ENCODE measurements around the gene PRPF18. TPM values are rescaled to one million over a fixed set of nuclear protein-coding genes. Genes with fewer than 3 reads are reported as not detected.

PRPF18 gene
- total RNA-seq, 1 donor from 2014 or later, result 25.8 TPM

DNA sequence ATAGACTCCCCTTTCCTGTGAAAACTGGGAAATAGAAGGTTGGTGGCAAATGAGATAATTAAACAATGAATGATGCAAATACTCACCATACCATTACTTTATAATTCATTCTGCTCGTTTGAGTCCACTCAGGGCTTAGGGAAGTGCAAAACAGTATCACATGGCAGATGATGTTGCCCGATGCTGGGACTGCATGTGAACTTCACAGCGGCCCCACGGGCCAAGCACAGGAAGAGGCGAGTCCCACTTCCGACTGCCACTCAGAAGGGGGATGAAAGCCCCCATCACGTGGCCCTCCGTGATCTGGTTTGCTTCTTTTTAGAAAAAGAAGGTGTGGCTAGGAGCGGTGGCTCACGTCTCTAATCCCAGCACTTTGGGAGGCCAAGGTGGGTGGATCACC lies 71.5 kb downstream of the PRPF18 start:
- Histone ChIP-seq H3K36me3 (peaks cover 0 to 13% of the 10 kb centered on the region in 2 donors), H3K9me3 (no peaks in the 10 kb centered on the region), H3K27me3 (no peaks in the 10 kb centered on the region), H3K27ac (no peak overlapping the region), H3K4me1 (peaks cover 20% of the 10 kb centered on the region), H3K4me3 (no peak overlapping the region)
- intact Hi-C loops (cut with DNase I), result loop anchor here (1.0 to 10.0 kb wide), 2 partner anchors 119 to 297 kb away; no protein-coding TSS in a partner anchor
- no peak for DNase-seq (ENCODE audit: extremely low spot score in 2 of 2)
- TF ChIP-seq, protein P1, sequence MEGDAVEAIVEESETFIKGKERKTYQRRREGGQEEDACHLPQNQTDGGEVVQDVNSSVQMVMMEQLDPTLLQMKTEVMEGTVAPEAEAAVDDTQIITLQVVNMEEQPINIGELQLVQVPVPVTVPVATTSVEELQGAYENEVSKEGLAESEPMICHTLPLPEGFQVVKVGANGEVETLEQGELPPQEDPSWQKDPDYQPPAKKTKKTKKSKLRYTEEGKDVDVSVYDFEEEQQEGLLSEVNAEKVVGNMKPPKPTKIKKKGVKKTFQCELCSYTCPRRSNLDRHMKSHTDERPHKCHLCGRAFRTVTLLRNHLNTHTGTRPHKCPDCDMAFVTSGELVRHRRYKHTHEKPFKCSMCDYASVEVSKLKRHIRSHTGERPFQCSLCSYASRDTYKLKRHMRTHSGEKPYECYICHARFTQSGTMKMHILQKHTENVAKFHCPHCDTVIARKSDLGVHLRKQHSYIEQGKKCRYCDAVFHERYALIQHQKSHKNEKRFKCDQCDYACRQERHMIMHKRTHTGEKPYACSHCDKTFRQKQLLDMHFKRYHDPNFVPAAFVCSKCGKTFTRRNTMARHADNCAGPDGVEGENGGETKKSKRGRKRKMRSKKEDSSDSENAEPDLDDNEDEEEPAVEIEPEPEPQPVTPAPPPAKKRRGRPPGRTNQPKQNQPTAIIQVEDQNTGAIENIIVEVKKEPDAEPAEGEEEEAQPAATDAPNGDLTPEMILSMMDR (IDR thresholded peaks at IDR 0.05), result no peak
- TF ChIP-seq POLR2AphosphoS5 (IDR thresholded peaks at IDR 0.05; ENCODE audit: insufficient read depth in 1 of 2, low read depth in 1 of 2) (no peak), POLR2A (IDR thresholded peaks at IDR 0.05) (no peak)

DNA sequence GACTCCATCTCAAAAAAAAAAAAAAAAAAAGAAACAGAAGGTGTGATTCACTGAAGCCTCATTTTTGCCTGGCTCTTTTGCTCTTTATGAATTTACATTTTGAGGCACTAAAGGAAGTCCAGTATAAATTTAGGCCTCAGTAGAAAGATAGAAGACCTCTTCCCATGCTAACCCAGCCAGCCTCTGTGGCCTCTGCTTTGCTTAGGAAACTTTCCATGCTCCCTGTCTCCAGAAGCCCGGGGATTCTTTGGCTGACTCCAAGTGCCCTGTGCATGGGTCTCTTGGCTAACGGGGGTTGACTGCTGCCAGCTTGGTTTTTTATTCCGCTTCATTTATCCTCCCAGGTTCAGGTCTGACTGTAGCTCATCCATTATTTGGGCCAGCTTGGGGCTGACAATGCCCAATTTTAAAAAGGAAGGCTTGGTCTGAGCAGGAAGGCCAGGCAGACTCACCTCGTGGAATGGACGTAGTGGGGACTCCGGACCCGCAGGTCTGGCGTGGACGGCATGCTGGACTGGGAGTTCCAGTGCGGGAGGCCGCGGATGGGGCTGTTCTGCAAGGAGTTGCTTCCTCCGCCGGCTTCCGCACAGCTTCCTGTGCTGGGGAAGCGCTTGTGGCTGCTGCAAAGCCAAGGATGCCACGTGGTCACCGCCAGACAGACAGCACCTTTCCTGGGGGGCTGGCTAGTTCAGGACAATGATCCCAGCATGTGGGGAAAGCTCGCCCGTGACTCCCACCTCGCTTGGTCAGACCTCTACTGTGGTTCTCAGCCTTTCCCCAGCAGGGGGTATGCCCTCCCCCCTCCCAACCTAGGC lies 72.3 kb downstream of the PRPF18 start:
- TF ChIP-seq POLR2AphosphoS5 (IDR thresholded peaks at IDR 0.05; ENCODE audit: insufficient read depth in 1 of 2, low read depth in 1 of 2), result no peak
- TF ChIP-seq, protein P1 (IDR thresholded peaks at IDR 0.05), result no peak
- no peak for TF ChIP-seq POLR2A (IDR thresholded peaks at IDR 0.05)
- Histone ChIP-seq H3K36me3 (peaks cover 0 to 9% of the 10 kb centered on the region in 2 donors), H3K27ac (peak overlapping the region; percentile 36), H3K4me3 (no peak overlapping the region), H3K4me1 (peaks cover 20% of the 10 kb centered on the region), H3K9me3 (no peaks in the 10 kb centered on the region), H3K27me3 (no peaks in the 10 kb centered on the region)
- intact Hi-C loops (cut with DNase I), result loop anchor here (1.0 to 10.0 kb wide), 2 partner anchors 118 to 296 kb away; no protein-coding TSS in a partner anchor
- DNase-seq (ENCODE audit: extremely low spot score in 2 of 2), result no peak

DNA sequence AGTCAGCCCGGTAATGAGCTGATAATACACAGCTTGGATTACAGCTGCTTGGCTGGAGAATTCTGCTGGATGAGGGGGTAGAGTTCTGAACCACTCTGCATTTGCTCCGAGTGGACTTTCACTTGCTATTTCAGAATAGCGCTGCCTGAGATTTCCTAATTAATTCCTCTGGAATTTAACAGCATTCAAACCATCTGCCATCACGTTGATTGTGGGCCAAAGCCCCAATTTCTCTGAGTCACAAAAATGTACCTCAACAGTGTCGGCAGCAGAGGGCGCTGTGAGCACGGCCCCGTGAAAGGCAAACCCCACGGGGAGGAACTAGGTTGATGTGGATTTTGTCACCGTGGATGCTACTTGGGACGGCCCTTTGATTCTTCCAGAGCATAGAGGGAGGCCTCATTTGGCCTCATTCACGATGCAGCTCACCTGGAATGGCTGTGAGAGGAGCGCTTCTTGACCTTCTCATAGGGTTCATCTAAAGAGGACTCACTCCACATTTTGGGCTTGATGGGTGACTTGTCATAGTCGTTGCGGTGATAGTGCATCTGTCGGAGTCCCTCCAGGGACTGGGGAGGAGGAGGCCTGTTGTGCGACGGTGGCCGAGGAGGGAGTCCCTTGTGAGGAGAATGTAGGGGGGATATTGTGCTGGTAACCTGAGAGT lies 73.3 kb downstream of the PRPF18 start:
- intact Hi-C loops (cut with DNase I), result loop anchor here (10.0 kb wide), 1 partner anchor 295 kb away; no protein-coding TSS in a partner anchor
- no peak for TF ChIP-seq POLR2A (IDR thresholded peaks at IDR 0.05)
- TF ChIP-seq POLR2AphosphoS5 (IDR thresholded peaks at IDR 0.05; ENCODE audit: insufficient read depth in 1 of 2, low read depth in 1 of 2), result peak in 1 of 2 donors; percentile 60
- TF ChIP-seq, protein P1 (IDR thresholded peaks at IDR 0.05), result peak; percentile 81 to 87 (median 86)
- Histone ChIP-seq H3K4me3 (no peak overlapping the region), H3K4me1 (peaks cover 20% of the 10 kb centered on the region), H3K27me3 (no peaks in the 10 kb centered on the region), H3K27ac (peak overlapping the region; percentile 36), H3K9me3 (no peaks in the 10 kb centered on the region), H3K36me3 (peaks cover 0 to 10% of the 10 kb centered on the region in 2 donors)
- DNase-seq (ENCODE audit: extremely low spot score in 2 of 2), result no peak

DNA sequence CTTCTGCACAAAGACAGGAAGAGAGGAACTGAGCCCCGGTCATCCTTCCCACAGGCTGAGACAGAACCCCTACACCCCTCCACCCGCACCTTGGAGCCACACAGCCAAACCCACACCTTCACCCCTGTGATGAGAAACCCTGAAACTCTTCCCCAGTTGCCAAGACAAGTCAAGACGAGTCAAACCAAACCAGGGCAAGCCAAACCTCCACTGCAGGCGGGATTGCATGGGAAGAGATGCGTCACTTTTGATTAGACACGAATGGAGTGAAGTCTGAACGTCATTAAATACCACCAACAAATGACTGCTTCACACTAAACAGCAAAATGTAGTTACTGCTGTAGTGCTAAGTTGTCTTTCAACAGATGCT lies 73.8 kb downstream of the PRPF18 start:
- no peaks in the 10 kb centered on the region for H3K27me3 ChIP-seq
- H3K36me3 ChIP-seq, result peaks cover 0 to 15% of the 10 kb centered on the region in 2 donors
- TF ChIP-seq POLR2AphosphoS5 (IDR thresholded peaks at IDR 0.05; ENCODE audit: insufficient read depth in 1 of 2, low read depth in 1 of 2) (no peak), POLR2A (IDR thresholded peaks at IDR 0.05) (no peak)
- TF ChIP-seq, protein P1 (IDR thresholded peaks at IDR 0.05), result no peak
- DNase-seq (ENCODE audit: extremely low spot score in 2 of 2), result no peak
- H3K27ac ChIP-seq, result peak overlapping the region; percentile 3
- intact Hi-C loops (cut with DNase I), result no loop called here
- no peak overlapping the region for H3K4me3 ChIP-seq
- peaks cover 20% of the 10 kb centered on the region for H3K4me1 ChIP-seq
- H3K9me3 ChIP-seq, result no peaks in the 10 kb centered on the region

All from vagina (tissue), 2 donors.